Transverse colon (tissue), 4 donors: ENCODE data around the gene FBP2. TPM values are rescaled to one million over a fixed set of nuclear protein-coding genes. Genes with fewer than 3 reads are reported as not detected.
A peak's percentile ranks its signal among the peaks of the same experiment; 100 is the strongest.
"Not testable (repeated sequence)": the region's sequence is repeated elsewhere in the genome, so short reads cannot be mapped to it uniquely, and the experiment has no call there.

ENCODE experiments used
- DNase-seq: peaks from one replicate; pipeline ENCODE4 v3.0.0-alpha.2; 2019
- H3K27ac ChIP-seq, 4 donors: fragments of 200-600 bp; sonication (generic); 2 replicates each; pipeline ENCODE4 v1.5.1; 2016 to 2018; ENCODE audit warnings: inconsistent platforms in 4 of 4
- H3K27me3 ChIP-seq: fragments of 200-600 bp; sonication (generic); 2 replicates; pipeline ENCODE4 v1.5.1; 2017; ENCODE audit warnings: inconsistent platforms
- H3K36me3 ChIP-seq, 4 donors: fragments of 200-600 bp; sonication (generic); 2 replicates each; pipeline ENCODE4 v1.5.1; 2017 to 2019; ENCODE audit warnings: inconsistent platforms in 4 of 4
- H3K4me1 ChIP-seq, 4 donors: fragments of 200-600 bp; sonication (generic); 2 replicates each; pipeline ENCODE4 v1.5.1; 2017 to 2020; ENCODE audit warnings: inconsistent platforms in 4 of 4
- H3K4me3 ChIP-seq, 4 donors: fragments of 200-600 bp; sonication (generic); 1 replicate in 1 of 4; 2 replicates in 3 of 4; pipeline versions ENCODE4 v1.5.1 to v1.6.1; 2017 to 2019; ENCODE audit warnings: inconsistent platforms in 4 of 4
- H3K9me3 ChIP-seq, 2 donors: fragments of 200-600 bp; sonication (generic); 2 replicates each; pipeline ENCODE4 v1.5.1; 2017 to 2019; ENCODE audit warnings: inconsistent platforms in 2 of 2
- CTCF ChIP-seq, 5 experiments: fragments of 200-600 bp in 3 of 5; fragments of 450-650 bp in 2 of 5; sonication (generic) in 3 of 5; IDR thresholded peaks; 1 replicate in 2 of 5; 2 replicates in 3 of 5; pipeline ENCODE4 v1.5.1; 2016 to 2017; ENCODE audit warnings: antibody characterized with exemption in 5 of 5, inconsistent platforms in 3 of 5, mild to moderate bottlenecking in 2 of 5, moderate library complexity in 1 of 5
- EP300 ChIP-seq: sonication (generic); formaldehyde crosslinking; IDR thresholded peaks from one replicate; pipeline ENCODE4 v1.6.1; 2017; ENCODE audit warnings: antibody characterized with exemption, low read depth
- POLR2A ChIP-seq: fragments of 450-650 bp; IDR thresholded peaks from one replicate; pipeline ENCODE4 v1.6.1; 2016; ENCODE audit warnings: antibody characterized with exemption, mild to moderate bottlenecking, moderate library complexity
- POLR2AphosphoS5 ChIP-seq, 3 donors: sonication (generic); formaldehyde crosslinking; IDR thresholded peaks; one replicate each; pipeline ENCODE4 v1.6.1; 2016; ENCODE audit warnings: antibody characterized with exemption in 3 of 3
- WGBS, 2 donors: methylation state at CpG; one replicate each; pipeline ENCODE4 v1.1.5; 2018; ENCODE audit warnings: low coverage in 1 of 2; 5-methylcytosine and 5-hydroxymethylcytosine counted together
- in situ Hi-C, 4 donors: fragments of 200-750 bp; cut with MboI; loops; one replicate each; pipeline versions ENCODE4 v1.15.0 to v1.15.1; 2017; ENCODE audit warnings: low sequenced_read_pairs in 3 of 4, low pct_ligation_motif_present in 1 of 4, low pct_unique_long_range_greater_than_20kb in 1 of 4
- intact Hi-C: fragments of 100-400 bp; cut with DNase I; formaldehyde crosslinking; loops from one replicate; pipeline ENCODE4 v1.15.1; 2023; ENCODE audit warnings: low total_unique reads
- total RNA-seq, 4 donors: library from RNA; depleted of rRNA; stranded (reverse); fragments of >200 nt; gene quantifications; one replicate each; pipeline ENCODE4 v1.1.0, GENCODE V29; 2016

Gene FBP2
- total RNA-seq, 4 donors from 2014 or later = not detected

GRCh38 chr9:94554078-94554438 lies 39.6 kb downstream of the FBP2 start:
- WGBS, 2 donors = 51% methylated on average over 15 of the region's 16 CpGs; no CpG with 5 or more reads in 1 of the 2 donors
- DNase-seq = peak; percentile 69

GRCh38 chr9:94553029-94553938 lies 40.3 kb downstream of the FBP2 start:
- Histone ChIP-seq H3K4me1 (peaks cover 0 to 4% (median 1%) of the 10 kb centered on the region in 4 donors), H3K4me3 (peak overlapping the region in 3 of 4 donors; percentile 32 to 51 (median 38)), H3K27ac (peak overlapping the region; percentile 81 to 86 (median 82)), H3K27me3 (no peaks in the 10 kb centered on the region), H3K9me3 (no peaks in the 10 kb centered on the region), H3K36me3 (no peaks in the 10 kb centered on the region)
- in situ Hi-C loops (no loop called here), intact Hi-C loops (no loop called here)
- 63 to 94% methylated on average over 6 to 26 of the region's 29 CpGs for WGBS, 2 donors
- peak in 3 of 5 experiments; percentile 31 to 72 (median 41) for TF ChIP-seq CTCF (IDR thresholded peaks at IDR 0.05)
- TF ChIP-seq POLR2AphosphoS5 (IDR thresholded peaks at IDR 0.05) = peak in 2 of 3 donors; percentile 43 to 46
- no peak for TF ChIP-seq EP300
- TF ChIP-seq POLR2A = peak; percentile 20
- peak; percentile 77 for DNase-seq

More at GRCh38 chr9:94554078-94554438, 39.6 kb downstream of the FBP2 start:
- intact Hi-C loops (no loop called here), in situ Hi-C loops (no loop called here)
- H3K36me3 ChIP-seq = no peaks in the 10 kb centered on the region
- peaks cover 0 to 4% (median 1%) of the 10 kb centered on the region in 4 donors for H3K4me1 ChIP-seq
- H3K4me3 ChIP-seq = peak overlapping the region in 3 of 4 donors; percentile 32 to 51 (median 38)
- peak overlapping the region; percentile 81 to 86 (median 82) for H3K27ac ChIP-seq
- TF ChIP-seq POLR2AphosphoS5 (IDR thresholded peaks at IDR 0.05) (no peak), CTCF (IDR thresholded peaks at IDR 0.05) (no peak), POLR2A (no peak), EP300 (no peak)
- H3K9me3 ChIP-seq = no peaks in the 10 kb centered on the region
- no peaks in the 10 kb centered on the region for H3K27me3 ChIP-seq

- intact Hi-C loops = no loop called here
- no peak overlapping the region for H3K4me3 ChIP-seq
- no peaks in the 10 kb centered on the region for H3K9me3 ChIP-seq
- no peaks in the 10 kb centered on the region for H3K4me1 ChIP-seq
- in situ Hi-C loops = no loop called here
- H3K27me3 ChIP-seq = no peaks in the 10 kb centered on the region
- no peak for DNase-seq
- WGBS, 2 donors = 44 to 76% methylated on average over 1 of the region's 1 CpG
- no peak for TF ChIP-seq POLR2A
- no peak for TF ChIP-seq POLR2AphosphoS5 (IDR thresholded peaks at IDR 0.05)
- TF ChIP-seq CTCF (IDR thresholded peaks at IDR 0.05) = no peak
- no peak for TF ChIP-seq EP300
- no peaks in the 10 kb centered on the region for H3K36me3 ChIP-seq
- H3K27ac ChIP-seq = no peak overlapping the region
Observed at GRCh38 chr9:94545940-94546339, 47.7 kb downstream of the FBP2 start.

GRCh38 chr9:94544335-94544734 lies 49.3 kb downstream of the FBP2 start:
- H3K4me1 ChIP-seq, intact Hi-C loops, H3K27me3 ChIP-seq, H3K36me3 ChIP-seq, in situ Hi-C loops, DNase-seq, H3K4me3 ChIP-seq, H3K9me3 ChIP-seq, H3K27ac ChIP-seq: not testable (repeated sequence)
- 76% methylated on average over 4 of the region's 5 CpGs; no CpG with 5 or more reads in 1 of the 2 donors for WGBS, 2 donors
